ENCODE results near the gene USPL1. TPM values are rescaled to one million over a fixed set of nuclear protein-coding genes. Genes with fewer than 3 reads are reported as not detected.

USPL1 gene
- total RNA-seq, 4 donors from 2014 or later = 19.7 to 62.1 (median 27.1) TPM

DNA sequence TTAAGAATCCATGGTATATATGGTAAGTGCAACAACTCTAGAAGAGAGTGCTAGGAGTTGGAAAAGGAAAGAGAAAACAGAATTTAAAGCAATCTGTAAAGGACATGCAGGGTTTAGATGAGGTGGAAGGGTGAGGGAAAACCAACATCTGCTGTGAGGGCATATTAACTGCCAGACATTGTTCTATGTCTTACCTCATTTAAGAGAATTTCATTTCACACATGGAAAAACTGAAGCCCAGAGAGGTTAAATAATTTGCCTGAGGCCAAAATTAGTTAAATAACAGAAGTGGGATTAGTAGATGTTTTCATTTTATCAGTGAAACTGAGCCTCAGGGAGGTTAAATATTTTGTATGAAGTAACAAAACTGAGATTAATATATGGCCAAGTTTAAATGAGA lies 7.4 kb upstream of the USPL1 start:
- intact Hi-C loops (cut with DNase I; ENCODE audit: low total_unique reads) = no loop called here
- TF ChIP-seq, protein P1, sequence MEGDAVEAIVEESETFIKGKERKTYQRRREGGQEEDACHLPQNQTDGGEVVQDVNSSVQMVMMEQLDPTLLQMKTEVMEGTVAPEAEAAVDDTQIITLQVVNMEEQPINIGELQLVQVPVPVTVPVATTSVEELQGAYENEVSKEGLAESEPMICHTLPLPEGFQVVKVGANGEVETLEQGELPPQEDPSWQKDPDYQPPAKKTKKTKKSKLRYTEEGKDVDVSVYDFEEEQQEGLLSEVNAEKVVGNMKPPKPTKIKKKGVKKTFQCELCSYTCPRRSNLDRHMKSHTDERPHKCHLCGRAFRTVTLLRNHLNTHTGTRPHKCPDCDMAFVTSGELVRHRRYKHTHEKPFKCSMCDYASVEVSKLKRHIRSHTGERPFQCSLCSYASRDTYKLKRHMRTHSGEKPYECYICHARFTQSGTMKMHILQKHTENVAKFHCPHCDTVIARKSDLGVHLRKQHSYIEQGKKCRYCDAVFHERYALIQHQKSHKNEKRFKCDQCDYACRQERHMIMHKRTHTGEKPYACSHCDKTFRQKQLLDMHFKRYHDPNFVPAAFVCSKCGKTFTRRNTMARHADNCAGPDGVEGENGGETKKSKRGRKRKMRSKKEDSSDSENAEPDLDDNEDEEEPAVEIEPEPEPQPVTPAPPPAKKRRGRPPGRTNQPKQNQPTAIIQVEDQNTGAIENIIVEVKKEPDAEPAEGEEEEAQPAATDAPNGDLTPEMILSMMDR (IDR thresholded peaks at IDR 0.05) = no peak
- no peak for TF ChIP-seq POLR2A (IDR thresholded peaks at IDR 0.05)
- no peaks in the 10 kb centered on the region for H3K4me1 ChIP-seq
- H3K27ac ChIP-seq = no peak overlapping the region
- H3K4me3 ChIP-seq = no peak overlapping the region
- no peaks in the 10 kb centered on the region for H3K27me3 ChIP-seq
- no peak for DNase-seq
- no peaks in the 10 kb centered on the region for H3K36me3 ChIP-seq
- H3K9me3 ChIP-seq = no peaks in the 10 kb centered on the region

DNA sequence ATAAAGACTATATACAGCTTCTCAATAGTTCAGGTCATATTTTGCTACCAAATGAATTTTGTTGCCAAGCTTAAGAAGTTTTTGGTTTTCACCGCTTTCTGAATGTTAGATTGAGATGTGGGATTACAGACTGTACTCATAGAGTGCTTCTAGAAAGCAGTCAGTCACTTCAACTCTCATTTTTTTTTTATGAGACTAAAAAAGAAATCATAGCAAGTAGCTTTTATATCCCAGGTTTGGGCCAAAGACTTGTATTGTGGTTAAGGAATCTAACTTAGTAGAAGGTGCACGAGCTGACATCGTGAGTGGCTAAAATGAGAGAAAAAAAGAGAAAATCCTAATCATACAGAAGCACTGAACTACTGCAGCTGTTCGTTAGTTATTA lies 2.2 kb upstream of the USPL1 start:
- Histone ChIP-seq H3K27me3 (no peaks in the 10 kb centered on the region), H3K4me1 (no peaks in the 10 kb centered on the region), H3K36me3 (no peaks in the 10 kb centered on the region), H3K4me3 (peak overlapping the region; percentile 52 to 68), H3K27ac (peak overlapping the region; percentile 98 to 100), H3K9me3 (no peaks in the 10 kb centered on the region)
- DNase-seq = no peak
- intact Hi-C loops (cut with DNase I; ENCODE audit: low total_unique reads) = no loop called here
- TF ChIP-seq, protein P1 (IDR thresholded peaks at IDR 0.05) = no peak
- no peak for TF ChIP-seq POLR2A (IDR thresholded peaks at IDR 0.05)

DNA sequence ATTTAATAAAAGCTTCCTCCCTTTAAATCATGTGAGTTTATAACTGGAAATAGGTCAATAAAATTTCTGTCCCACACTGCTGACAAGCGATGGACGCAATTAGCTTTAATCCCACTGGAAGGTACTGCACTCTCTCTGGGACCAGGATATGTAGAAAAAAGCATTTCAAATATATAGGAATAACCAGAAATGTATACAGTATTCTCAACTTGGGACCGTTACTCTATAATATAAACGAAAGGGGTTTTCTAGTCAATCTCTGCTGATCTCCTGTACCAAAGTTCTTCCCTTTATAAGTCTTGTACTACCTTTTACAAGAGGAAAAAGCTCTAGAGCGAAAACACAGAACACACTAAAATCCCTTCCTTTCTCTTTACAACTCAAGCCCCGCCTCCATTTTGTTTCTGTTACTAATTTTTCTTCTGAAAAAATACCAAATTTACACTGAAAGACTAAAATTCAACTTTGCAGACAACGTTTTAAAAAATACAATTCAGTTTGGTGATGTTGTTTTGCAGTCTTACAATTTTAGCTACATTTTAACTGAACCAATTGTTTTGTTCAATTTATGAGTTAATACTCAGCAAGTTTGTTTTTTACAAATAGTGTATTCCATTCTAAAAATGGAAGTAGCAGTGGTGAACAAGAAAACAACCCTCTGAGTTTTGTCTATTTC lies 1.7 kb upstream of the USPL1 start:
- Histone ChIP-seq H3K27me3 (no peaks in the 10 kb centered on the region), H3K36me3 (no peaks in the 10 kb centered on the region), H3K4me3 (peak overlapping the region; percentile 52 to 68), H3K27ac (peak overlapping the region; percentile 98 to 100), H3K9me3 (no peaks in the 10 kb centered on the region), H3K4me1 (no peaks in the 10 kb centered on the region)
- TF ChIP-seq, protein P1 (IDR thresholded peaks at IDR 0.05) = no peak
- TF ChIP-seq POLR2A (IDR thresholded peaks at IDR 0.05) = peak in 1 of 2 donors; percentile 26
- intact Hi-C loops (cut with DNase I; ENCODE audit: low total_unique reads) = no loop called here
- DNase-seq = no peak

DNA sequence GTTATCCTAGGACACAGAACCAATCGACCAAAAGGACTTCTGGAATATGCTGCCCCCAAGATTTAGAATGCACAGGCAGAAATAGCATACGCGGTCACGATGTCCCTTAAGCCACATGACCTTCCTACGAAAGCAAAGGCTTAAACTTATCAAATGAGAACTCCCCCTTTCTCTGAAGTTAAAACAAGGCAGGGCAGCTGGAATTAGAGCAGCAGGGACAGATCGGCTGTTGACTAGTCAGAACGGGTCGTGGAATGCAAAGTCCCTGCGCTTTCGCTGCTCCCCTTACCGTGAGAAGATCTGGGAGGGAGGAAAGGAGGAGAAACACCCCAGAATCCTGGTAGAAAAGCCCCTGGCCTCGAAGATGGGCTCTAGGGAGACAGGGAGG lies 799 bp upstream of the USPL1 start:
- intact Hi-C loops (cut with DNase I; ENCODE audit: low total_unique reads) = no loop called here
- Histone ChIP-seq H3K9me3 (no peaks in the 10 kb centered on the region), H3K4me1 (no peaks in the 10 kb centered on the region), H3K27me3 (no peaks in the 10 kb centered on the region), H3K27ac (peak overlapping the region; percentile 98 to 100), H3K36me3 (no peaks in the 10 kb centered on the region), H3K4me3 (peak overlapping the region; percentile 52 to 68)
- TF ChIP-seq POLR2A (IDR thresholded peaks at IDR 0.05) = peak in 1 of 2 donors; percentile 92
- TF ChIP-seq, protein P1 (IDR thresholded peaks at IDR 0.05) = peak in 1 of 4 experiments; percentile 10
- peak; percentile 64 to 77 for DNase-seq

DNA sequence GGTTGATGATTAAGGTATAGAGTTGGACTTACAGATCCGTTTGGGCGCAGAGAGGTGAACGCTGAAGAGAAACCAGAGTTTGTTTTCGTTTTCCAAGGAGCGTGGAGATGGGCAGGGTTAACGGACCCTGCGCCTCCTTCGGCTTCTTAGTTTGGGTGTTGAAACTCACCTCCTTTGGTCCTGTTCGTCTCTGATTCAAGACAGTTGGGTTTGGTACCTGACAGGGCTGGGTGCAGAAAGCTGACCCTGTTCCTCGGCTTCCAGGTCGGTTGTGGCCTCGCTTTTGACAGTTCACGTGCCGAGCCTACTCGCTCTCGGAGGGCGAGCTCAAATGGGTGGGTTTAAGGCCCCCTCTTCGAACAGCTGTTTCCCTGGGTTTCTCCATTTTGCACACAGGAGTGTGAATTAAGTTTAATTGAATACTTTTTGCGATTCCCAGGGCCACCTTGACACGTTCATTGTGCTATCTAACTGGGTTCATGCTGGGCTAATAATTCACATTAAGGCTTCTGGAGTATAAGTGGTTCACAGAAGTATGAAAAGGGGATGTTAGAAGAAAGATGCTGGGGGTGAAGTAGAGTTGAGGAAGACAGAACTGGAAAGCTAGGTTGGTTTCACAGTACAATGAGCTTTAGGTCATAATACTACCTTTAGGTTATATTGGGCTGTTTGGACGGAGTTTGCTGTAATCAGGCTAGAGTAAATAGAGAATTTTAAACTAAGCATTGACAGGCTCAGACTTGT lies 638 bp downstream of the USPL1 start:
- H3K27ac ChIP-seq = peak overlapping the region; percentile 98 to 100
- no peak for TF ChIP-seq POLR2A (IDR thresholded peaks at IDR 0.05)
- TF ChIP-seq, protein P1 (IDR thresholded peaks at IDR 0.05) = no peak
- peak overlapping the region; percentile 52 to 68 for H3K4me3 ChIP-seq
- no peaks in the 10 kb centered on the region for H3K4me1 ChIP-seq
- intact Hi-C loops (cut with DNase I; ENCODE audit: low total_unique reads) = no loop called here
- DNase-seq = no peak
- H3K27me3 ChIP-seq = no peaks in the 10 kb centered on the region
- H3K9me3 ChIP-seq = no peaks in the 10 kb centered on the region
- H3K36me3 ChIP-seq = no peaks in the 10 kb centered on the region
